Chondrocyte (in vitro differentiated cells): ENCODE data around the gene SPTBN4. TPM values are rescaled to one million over a fixed set of nuclear protein-coding genes. Genes with fewer than 3 reads are reported as not detected.
A peak's percentile ranks its signal among the peaks of the same experiment; 100 is the strongest.

ENCODE experiments used
- DNase-seq: peaks from one replicate; pipeline ENCODE4 v3.0.0; 2021; ENCODE audit warnings: mixed read lengths, low spot score
- H3K27ac Mint-ChIP-seq: one replicate; pipeline ENCODE4 v1.8.0; 2021; ENCODE audit warnings: mild to moderate bottlenecking, moderate library complexity, mixed read lengths; ENCODE audit not compliant: unreplicated experiment
- H3K27me3 Mint-ChIP-seq: 2 replicates; pipeline ENCODE4 v1.8.0; 2021; ENCODE audit warnings: low read depth, mixed read lengths
- H3K36me3 Mint-ChIP-seq: 2 replicates; pipeline ENCODE4 v1.8.0; 2021; ENCODE audit warnings: low read depth, mixed read lengths
- H3K4me1 Mint-ChIP-seq: 2 replicates; pipeline ENCODE4 v1.8.0; 2021; ENCODE audit warnings: low read depth, mild to moderate bottlenecking, mixed read lengths
- H3K4me3 Mint-ChIP-seq: one replicate; pipeline ENCODE4 v1.8.0; 2021; ENCODE audit warnings: mild to moderate bottlenecking, moderate library complexity, mixed read lengths; ENCODE audit not compliant: unreplicated experiment
- H3K9me3 Mint-ChIP-seq: 2 replicates; pipeline ENCODE4 v1.8.0; 2021; ENCODE audit warnings: low read depth, mixed read lengths
- CTCF ChIP-seq: fragments of 200-600 bp; sonication (generic); IDR thresholded peaks from 2 replicates; pipeline ENCODE4 v1.5.0; 2021; ENCODE audit warnings: antibody characterized with exemption, mild to moderate bottlenecking, moderate library complexity
- total RNA-seq: library from RNA; stranded (reverse); gene quantifications from 3 replicates; pipeline ENCODE4 v1.2.1, GENCODE V29; 2021

SPTBN4 gene
- total RNA-seq, 1 donor from 2014 or later = 2.5 TPM

GRCh38 chr19:40571005-40571318 is 104.2 kb downstream of the SPTBN4 start:
- no peak for TF ChIP-seq CTCF
- Mint-ChIP-seq H3K4me3 (no peak overlapping the region), H3K4me1 (peaks cover 14% of the 10 kb centered on the region), H3K9me3 (no peaks in the 10 kb centered on the region), H3K27me3 (peaks cover 14% of the 10 kb centered on the region), H3K27ac (peak overlapping the region; percentile 73), H3K36me3 (peaks cover 1% of the 10 kb centered on the region)
- DNase-seq = no peak

GRCh38 chr19:40571831-40572495 is 105.2 kb downstream of the SPTBN4 start:
- no peak for TF ChIP-seq CTCF
- H3K4me3 Mint-ChIP-seq = no peak overlapping the region
- H3K27ac Mint-ChIP-seq = no peak overlapping the region

GRCh38 chr19:40575326-40575725 is 108.5 kb downstream of the SPTBN4 start:
- Mint-ChIP-seq H3K4me1 (peaks cover 19% of the 10 kb centered on the region), H3K4me3 (no peak overlapping the region), H3K27me3 (no peaks in the 10 kb centered on the region), H3K27ac (no peak overlapping the region), H3K36me3 (no peaks in the 10 kb centered on the region), H3K9me3 (no peaks in the 10 kb centered on the region)
- no peak for DNase-seq
- TF ChIP-seq CTCF = no peak

More at GRCh38 chr19:40571831-40572495, 105.2 kb downstream of the SPTBN4 start:
- DNase-seq = no peak
- no peaks in the 10 kb centered on the region for H3K9me3 Mint-ChIP-seq
- H3K36me3 Mint-ChIP-seq = no peaks in the 10 kb centered on the region
- peaks cover 10% of the 10 kb centered on the region for H3K27me3 Mint-ChIP-seq
- peaks cover 14% of the 10 kb centered on the region for H3K4me1 Mint-ChIP-seq

GRCh38 chr19:40576151-40576584 is 109.4 kb downstream of the SPTBN4 start:
- H3K36me3 Mint-ChIP-seq = peaks cover 7% of the 10 kb centered on the region
- peak overlapping the region; percentile 88 for H3K4me3 Mint-ChIP-seq
- H3K27ac Mint-ChIP-seq = no peak overlapping the region
- no peak for TF ChIP-seq CTCF
- no peak for DNase-seq
- H3K9me3 Mint-ChIP-seq = no peaks in the 10 kb centered on the region
- H3K4me1 Mint-ChIP-seq = peaks cover 15% of the 10 kb centered on the region
- no peaks in the 10 kb centered on the region for H3K27me3 Mint-ChIP-seq

- H3K27me3 Mint-ChIP-seq = no peaks in the 10 kb centered on the region
- H3K27ac Mint-ChIP-seq = peak within 1 kb of the TSS; percentile 69
- H3K9me3 Mint-ChIP-seq = no peaks in the 10 kb centered on the region
- H3K4me3 Mint-ChIP-seq = peak within 1 kb of the TSS; percentile 88
- H3K4me1 Mint-ChIP-seq = peaks cover 15% of the 10 kb centered on the region
- DNase-seq = peak; percentile 96
- peaks cover 12% of the 10 kb centered on the region for H3K36me3 Mint-ChIP-seq
- no peak for TF ChIP-seq CTCF
These were observed 110.0 kb downstream of the SPTBN4 start, which contains the start of gene SHKBP1 for GRCh38 chr19:40576585-40577451. SHKBP1 (plus strand) TSS chr19:40576873; CDS start chr19:40576900, 27 bp downstream.
